Natural killer cell (primary cell): ENCODE results near the gene ERN1. TPM values are rescaled to one million over a fixed set of nuclear protein-coding genes. Genes with fewer than 3 reads are reported as not detected.
A peak's percentile ranks its signal among the peaks of the same experiment; 100 is the strongest.

Source experiments
- ATAC-seq, 3 donors: fragments of 150-1000 bp in 2 of 3; fragments of 200-7000 bp in 1 of 3; cut with Tn5 transposase; 1 replicate in 1 of 3; 2 replicates in 2 of 3; pipeline ENCODE4 v1.10.0; 2021; ENCODE audit warnings: mild to moderate bottlenecking in 2 of 3, moderate library complexity in 2 of 3
- DNase-seq, 2 donors: peaks; one replicate each; pipeline versions ENCODE4 v3.0.0 to v3.0.0-alpha.2; 2013 to 2021; ENCODE audit warnings: mixed read lengths in 1 of 2
- H3K27ac ChIP-seq: one replicate; pipeline ENCODE4 v1.5.1; 2013; ENCODE audit warnings: mild to moderate bottlenecking, low read length
- H3K27me3 ChIP-seq: one replicate; pipeline ENCODE4 v1.6.1; 2013; ENCODE audit warnings: low read length; ENCODE audit not compliant: control insufficient read depth, insufficient read depth
- H3K36me3 ChIP-seq: one replicate; pipeline ENCODE4 v1.6.1; 2013; ENCODE audit warnings: low read length; ENCODE audit not compliant: control insufficient read depth, insufficient read depth
- H3K4me1 ChIP-seq: one replicate; pipeline ENCODE4 v1.6.1; 2013; ENCODE audit warnings: low read length; ENCODE audit not compliant: control insufficient read depth, insufficient read depth
- H3K4me3 ChIP-seq: one replicate; pipeline ENCODE4 v1.5.1; 2013; ENCODE audit warnings: low read length
- H3K9me3 ChIP-seq: one replicate; pipeline ENCODE4 v1.6.1; 2013; ENCODE audit warnings: low read length; ENCODE audit not compliant: control insufficient read depth, insufficient read depth
- H3K27ac Mint-ChIP-seq, 2 donors: one replicate each; pipeline ENCODE4 v1.8.0; 2022; ENCODE audit warnings: mild to moderate bottlenecking in 2 of 2, mixed read lengths in 2 of 2, moderate library complexity in 1 of 2
- H3K27me3 Mint-ChIP-seq, 2 donors: one replicate each; pipeline ENCODE4 v1.8.0; 2022; ENCODE audit warnings: low read depth in 2 of 2, mixed read lengths in 2 of 2
- H3K36me3 Mint-ChIP-seq: one replicate; pipeline ENCODE4 v1.8.0; 2022; ENCODE audit warnings: mixed read lengths
- H3K4me1 Mint-ChIP-seq, 2 donors: one replicate each; pipeline ENCODE4 v1.8.0; 2022; ENCODE audit warnings: mixed read lengths in 2 of 2
- H3K4me3 Mint-ChIP-seq: one replicate; pipeline ENCODE4 v1.8.0; 2022; ENCODE audit warnings: mild to moderate bottlenecking, moderate library complexity, mixed read lengths
- H3K9me3 Mint-ChIP-seq, 2 donors: one replicate each; pipeline ENCODE4 v1.8.0; 2022; ENCODE audit warnings: mixed read lengths in 2 of 2
- WGBS: methylation state at CpG from one replicate; pipeline ENCODE4 v1.1.7; 2013; ENCODE audit warnings: missing lambda C conversion rate; ENCODE audit not compliant: insufficient coverage; 5-methylcytosine and 5-hydroxymethylcytosine counted together
- intact Hi-C: fragments of 100-400 bp; cut with micrococcal nuclease; formaldehyde crosslinking; loops from one replicate; pipeline ENCODE4 v1.14.2; 2022
- total RNA-seq, 4 donors: library from RNA; stranded (reverse); fragments of 120-200 nt in 1 of 4; gene quantifications; one replicate each; pipeline versions ENCODE4 v1.2.3 to v1.2.4, GENCODE V29; 2013 to 2022
- TF ChIP-seq, protein P1 (sequence below): fragments of 200-600 bp; IDR thresholded peaks from one replicate; pipeline ENCODE4 v1.8.0; 2022; ENCODE audit warnings: antibody characterized with exemption

ERN1 gene
- total RNA-seq, 3 donors from 2014 or later (not counting 1 experiment from before 2014, with no cell fraction given): 52.9 to 90.5 (median 67.2) TPM

DNA sequence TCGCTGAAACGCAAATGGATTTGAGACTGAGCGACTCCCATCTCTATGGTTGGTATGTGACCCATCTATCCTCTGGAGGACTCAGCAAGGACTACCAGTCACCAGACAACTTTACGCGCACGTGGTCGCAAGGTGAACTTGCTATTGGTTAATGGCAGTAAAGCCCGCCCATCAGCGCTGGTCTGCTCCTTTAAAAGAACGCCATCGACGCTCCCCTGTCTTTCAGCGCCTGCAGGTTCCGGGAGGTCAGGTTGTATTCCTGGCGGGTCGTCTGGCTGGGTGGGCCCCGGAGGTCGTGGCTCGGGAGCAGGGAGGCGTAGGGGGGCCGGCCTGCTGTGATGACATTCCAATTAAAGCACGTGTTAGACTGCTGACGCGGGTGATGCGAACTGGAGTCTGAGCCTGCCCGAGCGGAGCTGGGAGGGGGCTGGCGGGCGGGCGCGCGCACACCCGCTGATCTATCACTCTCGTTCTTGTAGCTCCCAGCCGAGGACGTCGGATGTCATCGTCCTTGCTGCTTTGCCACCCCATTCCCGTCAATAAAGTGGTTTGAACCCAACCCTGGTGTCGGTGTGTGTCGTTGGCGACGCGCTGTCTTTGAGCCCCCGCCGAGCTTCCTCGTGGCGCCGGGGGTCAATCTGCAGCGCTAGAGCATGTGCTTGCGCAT is 15.9 kb upstream of the ERN1 start:
- Histone ChIP-seq H3K4me1 (peaks cover 20% of the 10 kb centered on the region), H3K9me3 (no peaks in the 10 kb centered on the region), H3K36me3 (peaks cover 7% of the 10 kb centered on the region), H3K27ac (peak overlapping the region; percentile 87), H3K27me3 (no peaks in the 10 kb centered on the region), H3K4me3 (peak overlapping the region; percentile 62)
- intact Hi-C loops: loop anchor here (1.0 to 5.0 kb wide), 3 partner anchors 116 to 229 kb away; partner anchors contain the start of gene GH1
- TF ChIP-seq, protein P1, sequence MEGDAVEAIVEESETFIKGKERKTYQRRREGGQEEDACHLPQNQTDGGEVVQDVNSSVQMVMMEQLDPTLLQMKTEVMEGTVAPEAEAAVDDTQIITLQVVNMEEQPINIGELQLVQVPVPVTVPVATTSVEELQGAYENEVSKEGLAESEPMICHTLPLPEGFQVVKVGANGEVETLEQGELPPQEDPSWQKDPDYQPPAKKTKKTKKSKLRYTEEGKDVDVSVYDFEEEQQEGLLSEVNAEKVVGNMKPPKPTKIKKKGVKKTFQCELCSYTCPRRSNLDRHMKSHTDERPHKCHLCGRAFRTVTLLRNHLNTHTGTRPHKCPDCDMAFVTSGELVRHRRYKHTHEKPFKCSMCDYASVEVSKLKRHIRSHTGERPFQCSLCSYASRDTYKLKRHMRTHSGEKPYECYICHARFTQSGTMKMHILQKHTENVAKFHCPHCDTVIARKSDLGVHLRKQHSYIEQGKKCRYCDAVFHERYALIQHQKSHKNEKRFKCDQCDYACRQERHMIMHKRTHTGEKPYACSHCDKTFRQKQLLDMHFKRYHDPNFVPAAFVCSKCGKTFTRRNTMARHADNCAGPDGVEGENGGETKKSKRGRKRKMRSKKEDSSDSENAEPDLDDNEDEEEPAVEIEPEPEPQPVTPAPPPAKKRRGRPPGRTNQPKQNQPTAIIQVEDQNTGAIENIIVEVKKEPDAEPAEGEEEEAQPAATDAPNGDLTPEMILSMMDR: no peak
- peak; percentile 94 to 100 (median 97) for ATAC-seq
- WGBS: under 1% methylated on average over 51 of the region's 51 CpGs
- H3K4me1 Mint-ChIP-seq: peaks cover 0 to 8% of the 10 kb centered on the region in 2 donors
- H3K27ac Mint-ChIP-seq: no peak overlapping the region
- no peaks in the 10 kb centered on the region for H3K36me3 Mint-ChIP-seq
- H3K4me3 Mint-ChIP-seq: no peak overlapping the region
- no peaks in the 10 kb centered on the region for H3K27me3 Mint-ChIP-seq
- H3K9me3 Mint-ChIP-seq: no peaks in the 10 kb centered on the region
- DNase-seq: peak; percentile 86 to 98

DNA sequence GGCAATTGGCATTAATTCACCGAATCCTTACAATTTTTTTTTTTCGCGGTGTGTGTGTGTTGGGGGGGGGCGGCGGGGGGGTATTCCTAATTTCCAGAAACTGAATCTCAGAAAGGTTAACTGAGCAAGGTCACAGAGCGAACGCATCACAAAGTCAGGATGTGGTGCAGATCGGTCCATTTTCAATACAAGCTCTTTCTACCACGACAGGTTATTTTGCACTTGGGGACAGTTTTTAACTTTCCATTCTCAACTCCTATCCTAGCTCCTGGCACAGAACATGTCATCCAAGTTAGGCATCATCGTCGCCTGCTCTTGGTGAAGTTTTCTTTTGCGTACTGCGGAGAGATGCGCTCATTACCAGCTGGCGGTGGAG is 15.4 kb upstream of the ERN1 start:
- peaks cover 20% of the 10 kb centered on the region for H3K4me1 ChIP-seq
- Mint-ChIP-seq H3K4me1 (peaks cover 0 to 8% of the 10 kb centered on the region in 2 donors), H3K9me3 (no peaks in the 10 kb centered on the region), H3K36me3 (no peaks in the 10 kb centered on the region), H3K27me3 (no peaks in the 10 kb centered on the region), H3K27ac (no peak overlapping the region), H3K4me3 (no peak overlapping the region)
- 0% methylated on average over 12 of the region's 15 CpGs for WGBS
- no peaks in the 10 kb centered on the region for H3K27me3 ChIP-seq
- DNase-seq (no peak), ATAC-seq (peak; percentile 17 to 25 (median 17))
- intact Hi-C loops: loop anchor here (1.0 to 5.0 kb wide), 3 partner anchors 117 to 228 kb away; partner anchors contain the start of gene GH1
- no peaks in the 10 kb centered on the region for H3K9me3 ChIP-seq
- peak overlapping the region; percentile 87 for H3K27ac ChIP-seq
- TF ChIP-seq, protein P1: no peak
- H3K36me3 ChIP-seq: peaks cover 1% of the 10 kb centered on the region
- peak overlapping the region; percentile 62 for H3K4me3 ChIP-seq

DNA sequence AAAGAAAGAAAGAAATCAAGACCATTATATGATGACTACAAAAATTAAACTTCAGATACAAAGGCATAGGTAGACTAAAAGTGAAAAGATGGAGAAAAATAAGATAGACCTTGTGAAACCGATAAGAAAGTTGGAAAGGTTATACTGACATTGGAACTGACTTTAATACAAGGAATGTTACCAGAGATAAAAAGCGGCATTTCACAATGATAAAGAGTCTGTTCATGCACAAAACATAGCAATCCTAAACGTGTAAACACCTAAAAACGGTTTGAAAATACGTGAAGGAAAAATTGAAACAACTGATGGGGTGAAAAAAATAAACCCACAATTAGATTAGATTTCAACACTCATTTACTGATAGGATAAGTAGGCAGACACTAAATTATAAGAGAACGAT is 9.6 kb upstream of the ERN1 start:
- Histone ChIP-seq H3K4me3 (no peak overlapping the region), H3K4me1 (no peaks in the 10 kb centered on the region), H3K36me3 (no peaks in the 10 kb centered on the region), H3K27ac (no peak overlapping the region), H3K9me3 (no peaks in the 10 kb centered on the region), H3K27me3 (no peaks in the 10 kb centered on the region)
- Mint-ChIP-seq H3K27ac (no peak overlapping the region), H3K27me3 (peaks cover 0 to 3% of the 10 kb centered on the region in 2 donors), H3K4me1 (no peaks in the 10 kb centered on the region), H3K36me3 (no peaks in the 10 kb centered on the region), H3K9me3 (no peaks in the 10 kb centered on the region), H3K4me3 (no peak overlapping the region)
- DNase-seq (no peak), ATAC-seq (no peak)
- intact Hi-C loops: no loop called here
- 91% methylated on average over 4 of the region's 6 CpGs for WGBS
- TF ChIP-seq, protein P1: no peak

DNA sequence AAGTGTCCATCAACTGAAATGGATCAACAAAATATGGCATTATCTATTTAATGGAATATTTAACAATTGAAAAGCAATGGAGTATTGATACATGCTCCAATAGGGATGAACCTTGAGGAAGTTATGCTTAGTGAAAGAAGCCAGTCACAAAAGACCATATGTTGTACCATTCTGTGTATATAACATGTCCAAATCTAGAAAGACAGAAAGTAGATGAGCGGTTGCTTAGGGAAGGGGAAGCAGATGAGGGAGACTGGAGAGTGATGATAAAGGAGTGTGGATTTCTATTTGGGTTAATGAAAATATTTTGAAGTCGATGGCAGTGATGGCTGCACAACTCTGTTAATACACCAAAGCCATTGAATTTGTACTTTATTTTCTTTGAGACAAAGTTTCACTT is 8.5 kb upstream of the ERN1 start:
- Mint-ChIP-seq H3K9me3 (no peaks in the 10 kb centered on the region), H3K4me1 (peaks cover 4% of the 10 kb centered on the region in 2 donors), H3K27me3 (peaks cover 0 to 3% of the 10 kb centered on the region in 2 donors), H3K27ac (no peak overlapping the region), H3K36me3 (no peaks in the 10 kb centered on the region), H3K4me3 (no peak overlapping the region)
- intact Hi-C loops: no loop called here
- H3K27me3 ChIP-seq: no peaks in the 10 kb centered on the region
- H3K4me3 ChIP-seq: no peak overlapping the region
- H3K27ac ChIP-seq: no peak overlapping the region
- TF ChIP-seq, protein P1: no peak
- H3K9me3 ChIP-seq: no peaks in the 10 kb centered on the region
- no peaks in the 10 kb centered on the region for H3K4me1 ChIP-seq
- ATAC-seq: no peak
- 44% methylated on average over 2 of the region's 2 CpGs for WGBS
- DNase-seq: no peak
- H3K36me3 ChIP-seq: no peaks in the 10 kb centered on the region
